GM18858 (cell line): Measurements from ENCODE around the gene WDR86.

Experiments
- ATAC-seq: cut with Tn5 transposase; IDR thresholded peaks from one replicate; pipeline ENCODE4 v1.9.1; 2021; ENCODE audit not compliant: unreplicated experiment

The WDR86 gene

DNA sequence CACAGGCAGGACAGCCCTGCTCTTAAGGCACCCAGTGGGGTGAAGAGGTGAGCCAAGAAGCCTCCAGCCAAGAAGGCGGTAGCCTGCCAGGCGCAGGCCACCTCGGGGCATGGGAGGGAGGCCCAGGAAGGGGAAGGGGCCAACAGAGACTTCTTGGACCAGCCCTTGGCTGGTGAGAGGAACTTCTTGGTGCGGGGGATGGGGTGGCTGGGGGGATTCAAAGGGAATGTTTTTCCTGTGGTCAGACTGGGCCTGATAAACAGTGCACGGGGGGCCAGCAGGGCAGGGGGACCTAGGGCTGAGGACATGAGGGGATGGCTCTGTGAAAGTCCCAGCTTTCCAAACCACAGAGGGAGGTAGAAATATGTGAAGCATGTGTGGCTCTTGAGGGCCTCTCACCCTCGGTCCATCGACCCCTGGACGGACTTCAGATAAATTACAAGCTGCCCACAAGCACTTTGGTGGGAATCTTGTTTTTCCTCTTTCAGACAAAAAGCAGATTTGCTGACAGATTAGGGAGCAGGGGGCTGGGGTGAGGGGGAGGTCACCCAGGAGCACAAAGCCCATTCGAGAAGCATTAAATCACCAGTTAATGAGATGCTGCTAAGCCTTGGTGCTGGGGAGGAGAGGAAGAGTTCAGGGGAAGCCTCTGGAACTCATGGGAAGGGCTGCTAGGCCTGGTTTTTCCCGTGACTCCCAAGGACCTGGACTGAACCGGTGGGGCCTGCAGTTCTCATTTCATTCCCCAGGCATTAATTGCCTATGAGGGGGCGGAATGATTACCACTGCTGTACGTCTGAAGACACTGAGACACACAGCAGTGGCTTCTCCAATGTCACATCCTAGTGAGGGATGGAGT is 18.8 kb upstream of the WDR86 start:
- no peak for ATAC-seq

DNA sequence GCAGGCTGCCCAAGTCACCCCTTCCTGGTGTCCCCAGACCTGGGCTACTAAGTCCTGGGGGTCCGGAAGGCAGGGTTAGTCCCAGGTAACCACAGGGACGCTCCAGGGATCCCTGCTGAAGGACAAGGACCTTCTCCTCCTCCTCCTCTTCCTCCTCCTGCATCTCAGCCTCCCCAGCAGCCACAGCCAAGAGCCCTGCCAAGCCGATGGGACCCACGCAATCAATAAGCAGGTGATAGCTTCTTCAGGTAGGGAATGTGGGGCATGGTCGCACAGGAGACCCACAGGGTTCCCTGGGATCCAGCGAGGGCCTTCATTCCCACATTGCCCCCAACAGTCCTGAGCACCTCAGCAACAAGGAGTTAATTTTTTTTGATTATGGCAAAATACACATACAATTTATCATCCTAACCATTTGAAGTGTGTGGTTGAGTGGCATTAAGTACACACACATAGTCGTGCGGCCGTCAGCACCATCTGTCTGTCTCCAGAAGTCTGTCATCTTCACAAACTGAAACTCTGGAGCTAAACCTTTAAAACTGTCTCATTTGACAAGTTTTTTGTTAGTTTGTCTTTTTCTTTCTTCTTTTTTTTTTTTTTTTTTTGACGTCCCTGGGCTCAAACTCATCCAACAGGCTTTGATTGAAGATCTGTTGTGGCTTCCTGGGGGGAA is 18.0 kb upstream of the WDR86 start:
- no peak for ATAC-seq

DNA sequence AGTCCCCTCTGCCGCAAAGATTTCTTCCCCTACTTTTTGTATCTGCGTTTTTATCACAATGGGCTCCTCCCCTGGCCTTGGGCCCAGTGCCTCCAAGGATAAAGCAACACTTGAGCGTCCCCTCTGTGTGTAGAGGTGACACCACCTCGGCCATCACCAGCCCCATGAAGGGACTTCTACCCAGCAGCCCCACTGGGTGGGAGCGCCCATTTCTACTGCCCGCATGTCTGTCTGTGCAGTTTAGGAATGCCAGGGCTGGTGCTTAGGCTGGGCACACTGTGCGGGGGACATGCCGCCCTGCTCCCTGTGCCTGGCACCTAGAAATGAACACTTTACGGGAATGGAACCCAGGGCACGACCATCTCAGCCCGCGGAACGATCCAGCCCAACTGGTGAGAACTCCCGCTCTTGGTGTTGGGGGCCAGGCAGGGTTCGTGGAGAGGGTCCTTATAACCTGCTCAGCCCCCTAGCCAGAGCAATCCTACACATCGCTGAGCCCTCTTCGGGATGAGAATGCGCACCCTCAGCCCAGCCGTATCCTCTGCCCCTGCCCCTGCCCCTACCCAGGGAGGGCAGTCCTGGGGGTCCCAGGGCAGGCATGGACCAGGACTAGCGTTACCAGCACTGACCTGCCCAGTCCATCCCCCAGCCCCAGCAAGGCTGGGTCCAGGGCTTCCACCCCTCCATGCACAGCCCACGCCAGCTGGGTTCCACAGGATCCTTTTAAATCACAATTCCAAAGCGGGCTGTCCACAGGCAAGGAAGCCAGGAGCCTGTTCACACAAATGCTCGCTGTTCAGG is 17.3 kb upstream of the WDR86 start:
- ATAC-seq: no peak

DNA sequence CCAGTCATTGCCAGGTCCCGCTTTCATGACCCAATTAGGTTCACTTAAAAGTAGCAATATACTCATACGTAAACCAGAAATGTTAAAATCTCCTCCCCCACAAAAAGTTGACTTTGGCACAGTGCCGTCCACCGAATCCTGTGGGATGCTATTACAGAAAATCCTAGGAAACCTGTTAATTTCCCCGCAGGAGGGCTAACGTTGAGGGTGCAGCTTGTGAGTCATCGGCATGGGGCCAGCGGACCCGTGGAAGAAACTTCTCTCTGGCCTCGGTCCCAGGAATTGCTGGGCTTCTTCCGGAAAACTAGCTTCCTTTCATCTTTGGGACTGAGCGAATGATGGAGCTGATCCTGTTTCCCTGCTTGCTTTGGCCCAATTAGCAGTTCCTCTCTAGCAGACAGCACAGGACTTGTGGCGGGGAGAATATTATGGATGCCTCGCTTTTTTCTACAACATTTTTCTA is 16.6 kb upstream of the WDR86 start:
- ATAC-seq: no peak

DNA sequence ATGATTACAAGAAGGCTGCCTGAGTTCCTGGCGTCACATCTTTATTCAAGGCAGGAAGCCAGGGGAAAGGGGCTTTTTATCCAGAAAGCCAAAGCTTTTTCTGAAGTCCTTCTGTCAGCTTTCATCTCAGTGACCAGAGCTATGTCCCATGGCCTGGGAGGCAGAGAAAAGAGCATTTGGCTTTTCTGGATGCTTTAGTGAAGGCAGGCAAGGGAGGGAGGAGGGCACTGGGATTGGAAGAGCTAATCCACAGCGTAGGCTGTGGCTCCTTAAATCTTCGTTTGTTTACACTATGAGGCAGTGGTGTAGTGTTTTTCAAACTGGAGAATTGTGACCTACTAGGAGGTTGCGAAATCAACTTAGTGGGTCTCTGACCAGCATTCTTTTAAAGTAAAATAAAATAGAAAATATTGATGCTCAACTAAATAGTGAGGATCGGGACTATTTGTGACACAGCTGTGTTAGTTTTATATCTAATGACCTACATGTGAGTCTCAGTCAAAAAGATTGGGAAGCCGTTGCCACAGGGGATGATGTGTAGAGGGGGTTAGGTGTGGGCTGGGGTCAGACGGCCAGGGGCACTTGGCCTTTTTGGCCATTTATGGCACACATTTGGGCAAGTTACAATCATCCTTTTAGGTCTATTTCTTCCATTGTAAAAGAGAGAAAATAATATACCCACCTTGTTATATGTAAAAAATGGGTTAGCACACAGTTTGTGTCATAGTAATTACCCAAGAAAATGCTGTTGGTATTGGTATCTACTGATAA is 16.0 kb upstream of the WDR86 start:
- no peak for ATAC-seq

DNA sequence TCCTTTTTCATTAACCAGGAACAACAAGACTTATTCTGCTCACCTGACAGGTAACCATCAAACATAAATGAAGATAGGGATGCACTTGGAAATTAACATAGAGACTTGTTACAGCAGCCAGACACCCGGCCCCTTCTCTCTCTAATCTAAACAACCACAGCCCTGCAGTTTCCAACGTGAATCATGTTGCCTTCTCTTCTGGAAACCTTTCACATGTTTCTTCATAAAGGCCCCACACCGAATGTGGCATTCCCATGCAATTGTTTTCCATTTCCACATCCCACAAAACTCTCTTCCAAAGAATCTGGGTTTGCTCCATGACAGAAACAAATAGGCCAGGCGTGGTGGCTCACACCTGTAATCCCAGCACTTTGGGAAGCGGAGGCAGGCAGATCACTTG is 15.0 kb upstream of the WDR86 start:
- ATAC-seq: no peak

DNA sequence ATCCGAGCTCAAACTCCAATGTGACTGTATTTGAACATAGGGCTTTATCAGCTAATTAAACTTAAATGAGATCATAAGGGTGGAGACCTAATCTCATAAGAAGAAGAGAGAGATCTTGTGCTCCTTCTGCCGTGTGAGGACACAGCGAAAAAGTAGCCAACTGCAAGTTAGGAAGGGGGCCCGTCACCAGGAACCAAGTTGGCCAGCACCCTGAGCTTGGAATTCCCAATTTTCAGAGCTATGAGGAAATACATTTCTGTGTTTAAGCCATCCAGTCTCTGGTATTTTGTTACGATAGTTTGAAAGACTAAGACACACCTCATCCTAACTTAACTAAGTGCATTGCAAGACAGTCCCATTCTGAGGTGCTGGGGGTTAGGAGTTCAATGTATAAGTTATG is 14.1 kb upstream of the WDR86 start:
- ATAC-seq: no peak

DNA sequence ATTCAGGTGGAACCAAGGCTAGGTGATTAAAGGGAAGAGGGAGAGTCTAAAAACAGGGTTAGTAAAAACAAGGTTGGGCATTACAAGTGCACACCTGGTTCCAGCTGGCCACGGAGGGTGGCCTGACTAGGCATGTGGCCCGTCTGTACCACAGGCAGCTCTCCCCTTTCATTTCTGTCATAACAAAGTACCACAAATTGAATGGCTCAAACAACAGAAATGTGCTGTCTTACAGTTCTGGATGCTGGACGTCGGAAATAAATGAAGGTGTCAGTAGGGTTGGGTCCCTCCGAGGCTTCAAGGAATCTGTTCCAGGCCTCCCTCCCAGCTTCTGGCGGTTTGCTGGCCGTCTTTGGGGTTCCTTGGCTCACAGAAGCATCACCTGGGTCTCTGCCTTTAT is 13.4 kb upstream of the WDR86 start:
- ATAC-seq: no peak

DNA sequence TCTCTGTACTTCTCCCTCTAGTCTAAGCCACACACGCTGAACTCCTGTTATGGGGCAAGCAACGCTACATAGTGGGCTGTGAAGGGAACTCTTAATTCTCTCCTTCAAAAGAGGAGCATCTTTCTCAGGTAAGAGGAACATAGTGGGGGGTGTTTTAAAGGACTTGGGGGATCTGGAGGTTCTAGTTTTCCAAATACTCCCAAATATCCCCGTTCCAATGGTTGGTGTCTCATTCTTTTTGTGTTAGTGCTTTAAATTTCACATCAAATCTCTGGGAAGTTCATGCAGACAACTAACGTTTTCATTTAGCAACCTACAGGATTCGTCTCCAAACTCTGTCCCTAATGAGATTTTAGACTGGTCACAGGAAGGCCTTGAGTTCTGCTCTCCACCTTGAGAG is 12.4 kb upstream of the WDR86 start:
- ATAC-seq: no peak

DNA sequence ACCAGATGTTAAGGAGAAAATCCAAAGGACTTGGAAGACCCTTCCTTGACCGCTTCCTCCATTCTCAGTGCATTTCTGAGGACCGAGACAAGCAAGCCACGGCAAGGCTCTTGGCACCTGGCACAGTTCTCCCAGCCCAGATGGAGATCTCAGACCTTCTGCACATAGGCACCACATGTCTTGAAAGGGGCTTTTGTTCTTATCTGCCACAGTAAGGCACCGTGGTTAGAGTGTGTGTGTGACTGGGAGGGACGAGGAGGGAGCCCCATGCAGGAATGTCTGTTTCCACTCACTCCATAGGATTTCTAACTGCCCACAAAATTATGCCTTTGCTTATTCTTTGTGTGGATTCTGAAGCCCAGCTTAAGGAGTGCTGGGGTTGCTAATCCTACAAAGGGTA is 10.3 kb upstream of the WDR86 start:
- no peak for ATAC-seq

DNA sequence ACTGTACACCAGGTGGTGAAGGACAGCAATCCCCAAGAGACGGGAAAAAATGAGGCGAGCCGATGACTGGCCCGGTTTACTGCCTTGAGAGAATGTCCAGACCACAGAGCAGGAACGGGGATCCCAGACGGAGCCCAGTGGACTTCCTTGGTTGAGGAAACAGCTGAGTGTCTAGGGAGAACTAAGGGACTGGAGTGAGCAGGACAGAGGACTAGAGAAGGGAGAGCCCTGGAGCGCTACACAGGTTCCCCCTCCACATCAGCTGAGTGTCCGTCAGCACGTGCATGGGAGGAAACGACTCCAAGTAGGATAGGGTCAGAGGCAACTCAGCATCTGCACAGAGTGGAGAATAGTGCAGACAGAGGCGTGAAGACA is 7.1 kb upstream of the WDR86 start:
- no peak for ATAC-seq

DNA sequence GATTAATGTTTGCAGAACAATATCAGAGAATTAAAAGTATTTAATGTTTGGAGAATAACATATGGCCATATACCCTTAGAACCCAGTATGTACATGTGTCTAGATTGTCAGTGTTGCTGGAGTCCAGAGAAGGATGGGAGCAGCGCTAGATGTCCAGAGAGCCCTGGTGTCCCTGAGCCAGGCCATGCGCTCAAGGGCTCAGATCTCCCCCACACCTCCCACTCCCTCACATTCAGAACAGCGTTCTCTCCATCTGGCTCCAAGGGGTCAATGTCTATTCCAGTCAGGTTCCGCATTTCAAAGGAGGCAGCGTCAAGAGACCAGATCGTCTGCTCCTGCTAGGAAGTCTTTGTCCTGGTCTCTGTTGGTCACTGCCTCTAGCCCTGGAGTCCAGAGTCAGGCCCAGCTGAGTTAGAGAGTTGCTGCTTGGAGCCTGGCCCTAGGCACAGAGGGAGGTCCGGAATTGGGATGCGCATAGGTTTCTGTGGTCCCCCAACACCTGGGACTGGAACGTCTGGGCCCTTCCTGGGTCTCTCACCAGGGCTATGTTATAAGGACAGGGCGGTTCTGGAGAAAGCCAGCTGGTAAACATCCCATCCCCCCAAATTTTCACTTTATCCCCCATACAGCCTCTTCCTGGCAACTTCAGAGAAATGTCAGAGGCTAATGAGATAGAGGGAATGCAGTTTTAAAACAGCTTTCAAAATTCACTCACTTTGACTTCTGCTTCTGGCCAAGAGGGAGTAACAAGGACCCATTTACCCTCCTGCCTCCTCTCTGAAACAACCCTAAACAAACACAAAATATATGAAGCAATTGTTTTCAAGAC is 6.5 kb upstream of the WDR86 start:
- no peak for ATAC-seq

DNA sequence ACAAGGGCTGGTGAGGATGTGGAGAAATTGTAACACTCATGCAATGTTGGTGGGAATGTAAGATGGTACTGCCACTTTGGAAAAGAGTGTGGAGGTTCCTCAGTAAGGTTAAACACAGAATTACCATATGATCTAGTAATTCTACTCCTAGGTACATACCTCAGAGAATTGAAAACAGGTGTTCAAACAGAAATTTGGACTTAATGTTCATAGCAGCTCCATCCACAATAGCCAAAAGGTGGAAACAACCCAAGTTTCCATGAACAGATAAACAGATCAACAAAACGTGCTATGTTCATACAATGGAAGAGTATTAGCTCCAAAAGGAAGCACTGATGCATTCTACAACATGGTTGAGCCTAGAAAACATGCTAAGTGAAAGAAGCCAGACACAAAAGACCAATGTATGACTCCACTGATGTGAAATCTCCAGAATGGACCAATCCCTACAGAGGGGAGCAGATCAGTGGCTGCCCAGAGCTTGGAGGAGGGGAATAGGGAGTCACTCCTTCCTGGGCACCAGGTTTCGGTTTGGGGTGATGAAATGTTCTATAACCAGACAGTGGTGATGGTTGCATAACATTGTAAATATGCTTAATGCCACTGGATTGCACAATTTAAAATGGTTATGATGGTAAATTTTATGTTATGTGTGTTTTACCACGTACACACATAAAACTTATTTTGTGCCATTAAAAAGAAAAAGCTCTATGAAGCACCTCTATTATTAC is 5.7 kb upstream of the WDR86 start:
- ATAC-seq: no peak

DNA sequence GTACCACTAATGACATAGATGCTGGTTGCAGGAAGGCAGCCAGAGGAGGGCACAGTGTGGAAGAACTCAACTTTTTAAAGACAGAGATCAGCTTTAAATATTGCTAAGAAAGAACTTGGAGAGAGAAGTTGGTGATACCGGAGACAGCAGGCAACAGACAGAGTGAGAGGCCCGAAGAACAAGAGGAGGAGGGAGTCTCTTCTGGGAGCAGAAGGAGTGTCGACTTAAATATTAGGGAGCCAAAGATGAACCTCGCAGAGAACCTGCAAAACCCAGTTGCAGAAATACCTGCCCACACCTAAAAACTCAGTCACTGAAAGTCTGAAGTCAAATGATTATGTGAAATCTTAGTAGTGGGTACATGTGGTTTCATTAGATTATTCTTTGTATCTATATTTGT is 3.4 kb upstream of the WDR86 start:
- no peak for ATAC-seq

DNA sequence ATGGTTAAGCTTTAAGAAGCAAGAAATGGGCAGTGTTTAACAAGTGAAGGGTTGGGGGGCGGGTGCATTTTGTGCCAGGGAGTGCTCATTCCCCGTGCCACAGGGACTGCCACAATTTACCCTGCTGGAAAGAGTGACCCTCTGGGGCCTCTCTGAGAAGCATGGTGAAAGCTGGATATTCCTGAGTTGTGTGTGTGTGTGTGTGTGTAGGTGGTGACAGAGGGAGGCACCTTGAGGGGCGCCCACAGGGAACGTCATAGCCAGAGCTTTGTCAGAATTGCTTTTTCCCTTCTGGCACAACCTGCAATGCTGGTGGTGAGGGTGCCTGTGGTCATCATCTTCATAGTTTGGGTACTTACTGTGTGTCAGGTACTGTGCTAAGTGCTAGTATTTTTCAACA is 2.5 kb upstream of the WDR86 start:
- no peak for ATAC-seq

DNA sequence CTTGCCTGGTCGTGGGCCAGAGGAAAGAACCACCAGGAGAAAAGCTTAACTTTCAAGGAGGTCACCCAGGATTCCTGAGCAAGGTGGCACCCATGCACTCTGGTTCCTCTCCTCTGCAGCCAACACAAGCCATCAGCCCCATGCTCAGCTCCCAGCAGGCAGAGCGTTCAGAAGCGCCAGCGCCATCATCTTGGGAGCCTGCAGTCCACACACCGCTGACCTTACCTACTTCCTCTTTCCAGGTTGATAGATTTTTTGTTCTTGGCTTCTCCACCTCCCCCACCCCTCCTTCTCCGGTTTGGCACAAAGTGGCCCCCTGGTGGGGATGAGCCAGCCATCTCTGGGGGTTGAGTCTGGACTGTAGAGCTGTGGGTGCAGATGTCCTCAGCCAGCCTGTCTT is 1.7 kb upstream of the WDR86 start:
- no peak for ATAC-seq

DNA sequence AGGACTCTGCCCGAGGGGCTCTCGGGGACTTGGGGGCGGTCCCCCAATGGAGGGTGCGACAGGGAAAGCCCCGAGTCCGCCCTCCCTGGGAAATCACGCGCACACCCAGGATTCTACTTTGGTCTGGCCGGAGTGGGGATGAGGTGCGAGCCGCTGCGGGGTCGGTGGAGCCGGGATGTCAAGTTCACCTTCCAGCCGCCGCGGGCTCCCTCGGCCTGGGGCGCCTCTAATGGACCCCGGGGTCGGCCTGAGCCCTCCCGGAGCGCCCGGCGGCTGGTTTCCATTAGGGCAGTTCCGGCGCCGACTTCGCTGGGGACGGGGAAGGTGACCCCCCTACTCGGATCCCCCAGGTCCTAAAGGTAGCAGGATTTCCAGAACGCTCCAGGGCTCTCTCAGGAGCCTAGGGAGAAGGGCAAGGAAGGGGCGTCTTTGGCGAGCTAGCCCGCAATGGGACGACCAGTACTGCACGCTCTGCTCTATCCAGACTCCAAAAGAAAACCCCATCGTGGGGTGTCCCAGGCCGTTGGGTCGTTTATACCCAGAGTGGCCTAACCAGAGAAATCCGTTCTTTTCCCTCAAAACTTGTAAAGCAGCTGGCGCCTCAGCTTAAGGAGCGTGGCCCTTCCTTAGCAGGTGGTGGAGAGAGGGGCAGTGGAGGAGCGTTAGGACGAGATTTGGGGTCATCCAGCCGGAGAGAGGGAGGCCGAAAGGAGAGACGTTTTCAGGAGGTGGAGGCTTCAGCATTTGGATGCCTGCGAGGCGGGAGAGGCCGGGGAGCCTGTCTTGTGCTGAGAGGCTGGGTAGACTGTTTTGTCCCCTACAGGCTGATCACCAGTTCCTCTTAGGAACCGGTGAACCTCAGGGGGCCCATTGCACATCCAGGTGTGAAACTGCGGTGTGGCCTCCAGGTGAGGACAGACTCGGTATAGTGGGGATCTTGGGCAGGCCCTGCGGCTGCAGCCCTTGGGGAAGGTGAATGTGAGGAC is 860 bp upstream of the WDR86 start:
- ATAC-seq: no peak
